ENCODE results near the gene DHRS9.

The DHRS9 gene

GRCh38 chr2:169086893-169087467 lies 17.6 kb downstream of the DHRS9 start:
- H3K27ac ChIP-seq: peak overlapping the region; percentile 59
- H3K4me1 ChIP-seq (ENCODE audit: control insufficient read depth in 1 of 2, insufficient read depth in 1 of 2, low read depth in 1 of 2, low read length in 1 of 2): peaks cover 100% of the 10 kb centered on the region in 2 experiments
- H3K36me3 ChIP-seq: no peaks in the 10 kb centered on the region
- H3K27me3 ChIP-seq: no peaks in the 10 kb centered on the region
- no peak for TF ChIP-seq CTCF (IDR thresholded peaks at IDR 0.05)
- H3K9me3 ChIP-seq: no peaks in the 10 kb centered on the region
- H3K4me3 ChIP-seq (ENCODE audit: low read depth in 1 of 2, low read length in 1 of 2): peak overlapping the region; percentile 10 to 16

- no peaks in the 10 kb centered on the region for H3K36me3 ChIP-seq
- peak overlapping the region; percentile 59 for H3K27ac ChIP-seq
- no peaks in the 10 kb centered on the region for H3K27me3 ChIP-seq
- no peak for TF ChIP-seq CTCF (IDR thresholded peaks at IDR 0.05)
- peaks cover 100% of the 10 kb centered on the region in 2 experiments for H3K4me1 ChIP-seq (ENCODE audit: control insufficient read depth in 1 of 2, insufficient read depth in 1 of 2, low read depth in 1 of 2, low read length in 1 of 2)
- H3K9me3 ChIP-seq: no peaks in the 10 kb centered on the region
- peak overlapping the region; percentile 9 to 16 for H3K4me3 ChIP-seq (ENCODE audit: low read depth in 1 of 2, low read length in 1 of 2)
Measured at GRCh38 chr2:169087757-169088379, 18.5 kb downstream of the DHRS9 start.

- no peaks in the 10 kb centered on the region for H3K9me3 ChIP-seq
- peak overlapping the region; percentile 59 for H3K27ac ChIP-seq
- H3K36me3 ChIP-seq: no peaks in the 10 kb centered on the region
- no peak for TF ChIP-seq CTCF (IDR thresholded peaks at IDR 0.05)
- H3K4me1 ChIP-seq (ENCODE audit: control insufficient read depth in 1 of 2, insufficient read depth in 1 of 2, low read depth in 1 of 2, low read length in 1 of 2): peaks cover 100% of the 10 kb centered on the region in 2 experiments
- peak overlapping the region; percentile 22 to 50 for H3K4me3 ChIP-seq (ENCODE audit: low read depth in 1 of 2, low read length in 1 of 2)
- H3K27me3 ChIP-seq: no peaks in the 10 kb centered on the region
Measured at GRCh38 chr2:169089182-169089581, 19.8 kb downstream of the DHRS9 start.

- peak overlapping the region; percentile 59 for H3K27ac ChIP-seq
- TF ChIP-seq CTCF (IDR thresholded peaks at IDR 0.05): no peak
- H3K36me3 ChIP-seq: no peaks in the 10 kb centered on the region
- peak overlapping the region; percentile 22 to 50 for H3K4me3 ChIP-seq (ENCODE audit: low read depth in 1 of 2, low read length in 1 of 2)
- H3K27me3 ChIP-seq: no peaks in the 10 kb centered on the region
- peaks cover 100% of the 10 kb centered on the region in 2 experiments for H3K4me1 ChIP-seq (ENCODE audit: control insufficient read depth in 1 of 2, insufficient read depth in 1 of 2, low read depth in 1 of 2, low read length in 1 of 2)
- no peaks in the 10 kb centered on the region for H3K9me3 ChIP-seq
Measured at GRCh38 chr2:169090133-169090820, 20.9 kb downstream of the DHRS9 start.

- Histone ChIP-seq H3K4me1 (ENCODE audit: control insufficient read depth in 1 of 2, insufficient read depth in 1 of 2, low read depth in 1 of 2, low read length in 1 of 2) (peaks cover 100% of the 10 kb centered on the region in 2 experiments), H3K9me3 (no peaks in the 10 kb centered on the region), H3K27ac (peak overlapping the region; percentile 59), H3K27me3 (no peaks in the 10 kb centered on the region), H3K36me3 (no peaks in the 10 kb centered on the region), H3K4me3 (ENCODE audit: low read depth in 1 of 2, low read length in 1 of 2) (peak overlapping the region in 1 of 2 experiments; percentile 50)
- TF ChIP-seq CTCF (IDR thresholded peaks at IDR 0.05): no peak
Measured at GRCh38 chr2:169091256-169091655, 21.9 kb downstream of the DHRS9 start.
